Measurements from ENCODE around the gene RFT1.
"Not testable (repeated sequence)": the region's sequence is repeated elsewhere in the genome, so short reads cannot be mapped to it uniquely, and the experiment has no call there.

RFT1 gene

GRCh38 chr3:53074761-53075742, 55.2 kb downstream of the RFT1 start:
- TF ChIP-seq GATA1 (IDR thresholded peaks at IDR 0.05; ENCODE audit: low read depth, low read length): no peak
- TF ChIP-seq POLR2A (IDR thresholded peaks at IDR 0.05; ENCODE audit: low read length): no peak
- DNase-seq: no peak

GRCh38 chr3:53074366-53074696, 55.9 kb downstream of the RFT1 start:
- no peak for DNase-seq
- TF ChIP-seq POLR2A (IDR thresholded peaks at IDR 0.05; ENCODE audit: low read length) (no peak), GATA1 (IDR thresholded peaks at IDR 0.05; ENCODE audit: low read depth, low read length) (no peak)

GRCh38 chr3:53073553-53074365, 56.5 kb downstream of the RFT1 start:
- no peak for DNase-seq
- no peak for TF ChIP-seq GATA1 (IDR thresholded peaks at IDR 0.05; ENCODE audit: low read depth, low read length)
- TF ChIP-seq POLR2A (IDR thresholded peaks at IDR 0.05; ENCODE audit: low read length): no peak

GRCh38 chr3:53072653-53073552, 57.3 kb downstream of the RFT1 start:
- peak; percentile 85 to 87 for DNase-seq
- TF ChIP-seq POLR2A (IDR thresholded peaks at IDR 0.05; ENCODE audit: low read length) (no peak), GATA1 (IDR thresholded peaks at IDR 0.05; ENCODE audit: low read depth, low read length) (no peak)

- DNase-seq: peak; percentile 65 to 66
- no peak for TF ChIP-seq GATA1 (IDR thresholded peaks at IDR 0.05; ENCODE audit: low read depth, low read length)
- no peak for TF ChIP-seq POLR2A (IDR thresholded peaks at IDR 0.05; ENCODE audit: low read length)
Observed at GRCh38 chr3:53071882-53072431, 58.3 kb downstream of the RFT1 start.

GRCh38 chr3:53069422-53070068, 60.7 kb downstream of the RFT1 start:
- no peak for DNase-seq
- TF ChIP-seq GATA1 (IDR thresholded peaks at IDR 0.05; ENCODE audit: low read depth, low read length) (no peak), POLR2A (IDR thresholded peaks at IDR 0.05; ENCODE audit: low read length) (no peak)

- DNase-seq: no peak
- TF ChIP-seq GATA1 (IDR thresholded peaks at IDR 0.05; ENCODE audit: low read depth, low read length): no peak
- no peak for TF ChIP-seq POLR2A (IDR thresholded peaks at IDR 0.05; ENCODE audit: low read length)
Observed at GRCh38 chr3:53068176-53068575, 62.1 kb downstream of the RFT1 start.

- no peak for DNase-seq
- TF ChIP-seq GATA1 (IDR thresholded peaks at IDR 0.05; ENCODE audit: low read depth, low read length) (no peak), POLR2A (IDR thresholded peaks at IDR 0.05; ENCODE audit: low read length) (no peak)
Observed at GRCh38 chr3:53067567-53067966, 62.7 kb downstream of the RFT1 start.

GRCh38 chr3:53065841-53066480, 64.3 kb downstream of the RFT1 start:
- DNase-seq: no peak
- TF ChIP-seq GATA1 (IDR thresholded peaks at IDR 0.05; ENCODE audit: low read depth, low read length): no peak
- no peak for TF ChIP-seq POLR2A (IDR thresholded peaks at IDR 0.05; ENCODE audit: low read length)

- TF ChIP-seq GATA1 (IDR thresholded peaks at IDR 0.05; ENCODE audit: low read depth, low read length) (no peak), POLR2A (IDR thresholded peaks at IDR 0.05; ENCODE audit: low read length) (no peak)
- no peak for DNase-seq
Observed at GRCh38 chr3:53062905-53063304, 67.3 kb downstream of the RFT1 start.

- TF ChIP-seq GATA1 (IDR thresholded peaks at IDR 0.05; ENCODE audit: low read depth, low read length) (no peak), POLR2A (IDR thresholded peaks at IDR 0.05; ENCODE audit: low read length) (no peak)
- peak; percentile 14 to 16 for DNase-seq
Observed at GRCh38 chr3:53056442-53056841, 73.8 kb downstream of the RFT1 start.

- not testable (repeated sequence) for DNase-seq
Observed at GRCh38 chr3:53054233-53054632, 76.0 kb downstream of the RFT1 start.

Measured in erythroblast (primary cell).